Astrocyte of the spinal cord (primary cell): ENCODE data around the gene EFCAB8.

ENCODE experiments used
- DNase-seq: peaks from one replicate; pipeline ENCODE4 v3.0.0; 2011; ENCODE audit warnings: low read depth, low spot score
- H3K4me3 ChIP-seq: 2 replicates; pipeline ENCODE4 v1.5.1; 2011; ENCODE audit warnings: low read depth, mild to moderate bottlenecking, low read length, moderate library complexity
- in situ Hi-C: cut with HindIII; loops from 2 replicates; pipeline ENCODE4 v1.10.0; 2017; ENCODE audit warnings: low sequenced_read_pairs
- TF ChIP-seq, protein P1 (sequence below): IDR thresholded peaks from 2 replicates; pipeline ENCODE4 v1.5.1; 2012; ENCODE audit warnings: low read depth, mild to moderate bottlenecking, low read length, inconsistent platforms

Gene EFCAB8

DNA sequence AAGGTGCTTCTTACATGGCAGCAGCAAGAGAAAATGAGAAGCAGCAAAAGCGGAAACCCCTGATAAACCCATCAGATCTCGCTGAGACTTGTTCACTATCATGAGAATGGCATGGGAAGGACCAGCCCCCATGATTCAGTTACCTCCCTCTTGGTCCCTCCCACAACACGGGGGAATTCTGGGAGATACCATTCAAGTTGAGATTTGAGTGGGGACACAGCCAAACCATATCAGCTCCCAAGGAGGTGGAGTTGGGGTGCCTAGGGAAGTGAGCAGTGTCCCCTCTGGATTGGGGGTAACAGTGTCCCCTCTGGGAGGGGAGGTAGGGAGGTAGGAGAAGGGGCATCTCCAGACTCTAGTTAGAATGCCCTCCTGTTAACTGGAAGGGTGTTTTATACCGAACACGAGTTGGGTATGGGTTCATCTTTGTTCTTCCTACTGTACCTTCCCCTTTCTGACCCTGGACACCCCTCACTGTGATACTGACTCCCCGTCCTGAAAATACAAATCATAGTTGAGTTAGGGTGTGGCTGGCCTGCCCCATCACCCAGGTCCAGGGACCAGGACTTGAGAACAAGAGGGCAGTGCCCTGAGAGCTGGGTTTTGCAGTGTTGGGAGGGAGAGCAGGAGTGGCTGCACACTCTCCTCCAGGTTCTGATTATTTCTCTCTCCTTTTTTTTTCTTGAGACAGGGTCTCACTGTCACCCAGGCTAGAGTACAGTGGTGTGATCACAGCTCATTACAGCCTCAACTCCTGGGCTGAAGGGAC, 62.0 kb downstream of the EFCAB8 start:
- TF ChIP-seq, protein P1, sequence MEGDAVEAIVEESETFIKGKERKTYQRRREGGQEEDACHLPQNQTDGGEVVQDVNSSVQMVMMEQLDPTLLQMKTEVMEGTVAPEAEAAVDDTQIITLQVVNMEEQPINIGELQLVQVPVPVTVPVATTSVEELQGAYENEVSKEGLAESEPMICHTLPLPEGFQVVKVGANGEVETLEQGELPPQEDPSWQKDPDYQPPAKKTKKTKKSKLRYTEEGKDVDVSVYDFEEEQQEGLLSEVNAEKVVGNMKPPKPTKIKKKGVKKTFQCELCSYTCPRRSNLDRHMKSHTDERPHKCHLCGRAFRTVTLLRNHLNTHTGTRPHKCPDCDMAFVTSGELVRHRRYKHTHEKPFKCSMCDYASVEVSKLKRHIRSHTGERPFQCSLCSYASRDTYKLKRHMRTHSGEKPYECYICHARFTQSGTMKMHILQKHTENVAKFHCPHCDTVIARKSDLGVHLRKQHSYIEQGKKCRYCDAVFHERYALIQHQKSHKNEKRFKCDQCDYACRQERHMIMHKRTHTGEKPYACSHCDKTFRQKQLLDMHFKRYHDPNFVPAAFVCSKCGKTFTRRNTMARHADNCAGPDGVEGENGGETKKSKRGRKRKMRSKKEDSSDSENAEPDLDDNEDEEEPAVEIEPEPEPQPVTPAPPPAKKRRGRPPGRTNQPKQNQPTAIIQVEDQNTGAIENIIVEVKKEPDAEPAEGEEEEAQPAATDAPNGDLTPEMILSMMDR: no peak
- in situ Hi-C loops: no loop called here
- no peak for DNase-seq
- H3K4me3 ChIP-seq: no peak overlapping the region

DNA sequence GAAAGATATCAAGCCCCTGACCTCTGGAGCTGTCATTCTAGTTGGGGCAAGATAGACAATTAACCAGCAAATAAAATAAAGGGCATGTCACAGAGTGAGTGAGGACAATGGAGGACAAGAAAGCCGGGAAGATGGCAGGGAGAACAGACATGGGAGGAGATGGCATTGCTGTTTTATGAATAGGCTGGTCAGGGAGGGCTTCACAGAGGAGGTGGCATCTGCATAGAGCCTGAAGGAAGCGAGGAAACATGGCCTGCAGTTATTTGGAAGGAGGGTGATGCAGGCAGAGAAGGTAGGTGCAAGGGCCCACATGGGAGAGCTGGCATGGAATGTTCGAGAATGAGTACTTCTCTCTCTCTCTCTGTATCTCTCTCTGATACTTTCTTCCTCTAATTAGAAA, 63.7 kb downstream of the EFCAB8 start:
- DNase-seq: no peak

DNA sequence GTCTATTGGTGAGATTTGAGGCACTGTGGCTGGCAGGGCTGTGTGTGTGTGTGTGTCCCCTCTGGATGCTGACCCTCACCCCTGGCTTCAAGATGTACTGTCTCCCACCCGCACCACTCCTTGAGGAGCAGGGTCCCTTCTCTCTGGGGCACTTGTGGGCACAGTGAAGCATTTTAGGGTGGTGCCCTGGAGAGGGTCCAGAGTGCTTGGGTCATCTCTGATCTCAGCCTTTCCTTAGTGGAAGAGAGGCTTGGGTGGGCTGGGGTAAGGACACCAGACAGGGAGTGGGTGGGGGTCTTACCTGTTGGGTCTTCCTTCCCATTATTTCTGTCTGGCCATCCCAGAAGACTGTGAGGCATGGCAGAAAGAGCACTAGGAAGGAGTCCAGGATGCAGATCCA, 66.1 kb downstream of the EFCAB8 start:
- no peak for DNase-seq
- TF ChIP-seq, protein P1: no peak
- in situ Hi-C loops: no loop called here
- no peak overlapping the region for H3K4me3 ChIP-seq

More for the DNA sequence above, 63.7 kb downstream of the EFCAB8 start:
- no peak overlapping the region for H3K4me3 ChIP-seq
- in situ Hi-C loops: no loop called here
- TF ChIP-seq, protein P1: no peak

DNA sequence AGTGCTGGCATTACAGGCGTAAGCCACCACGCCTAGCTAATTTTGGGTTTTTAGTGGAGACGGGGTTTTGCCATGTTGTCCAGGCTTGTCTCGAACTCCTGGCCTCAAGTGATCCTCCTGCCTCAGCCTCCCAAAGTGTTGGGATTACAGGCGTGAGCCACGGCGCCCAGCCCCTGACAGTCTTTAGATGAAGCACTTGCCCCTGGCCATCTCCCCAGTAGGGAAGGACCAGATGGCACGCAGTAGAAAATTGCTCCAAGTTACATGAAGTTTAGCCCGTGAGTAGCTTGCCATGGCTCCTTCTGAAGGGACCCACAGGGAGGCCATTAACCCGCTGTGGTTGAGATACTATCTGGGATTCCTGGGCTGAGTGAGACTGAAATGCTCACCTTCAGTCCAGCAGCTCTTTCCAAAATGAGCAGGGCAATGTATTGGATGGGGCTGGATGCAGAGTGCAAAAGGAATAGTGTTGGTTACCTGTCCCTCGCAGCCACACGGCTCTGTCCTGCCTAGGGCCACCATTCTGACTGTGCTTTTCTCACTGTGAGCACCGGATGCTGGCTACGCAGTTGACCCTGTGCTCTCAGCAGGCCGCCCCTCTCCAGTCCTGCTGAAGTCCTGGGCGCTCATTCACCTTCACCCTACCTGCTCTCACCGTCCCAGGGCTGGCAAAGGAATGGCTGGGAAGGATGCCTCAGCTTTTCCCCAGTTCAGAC, 66.9 kb downstream of the EFCAB8 start:
- TF ChIP-seq, protein P1: no peak
- no peak overlapping the region for H3K4me3 ChIP-seq
- in situ Hi-C loops: no loop called here
- no peak for DNase-seq

DNA sequence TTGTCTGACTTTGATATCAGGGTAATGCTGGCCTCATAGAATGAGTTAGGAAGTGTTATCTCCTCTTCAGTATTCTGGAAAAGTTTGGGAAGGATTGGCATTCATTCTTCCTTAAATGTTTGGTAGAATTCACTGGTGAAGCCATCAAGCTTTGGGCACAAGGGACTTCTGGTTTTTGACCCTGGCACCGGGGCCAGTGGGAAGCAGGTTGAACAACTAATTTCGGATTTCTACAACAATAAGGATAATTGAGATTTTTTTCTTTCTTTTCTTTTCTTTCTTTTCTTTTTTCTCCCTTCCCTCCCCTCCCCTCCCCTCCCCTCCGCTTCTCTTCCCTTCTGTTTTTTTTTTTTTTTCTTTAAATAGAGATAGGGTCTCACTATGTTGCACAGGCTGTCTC, 70.4 kb downstream of the EFCAB8 start:
- DNase-seq: no peak
- in situ Hi-C loops: no loop called here
- TF ChIP-seq, protein P1: no peak

DNA sequence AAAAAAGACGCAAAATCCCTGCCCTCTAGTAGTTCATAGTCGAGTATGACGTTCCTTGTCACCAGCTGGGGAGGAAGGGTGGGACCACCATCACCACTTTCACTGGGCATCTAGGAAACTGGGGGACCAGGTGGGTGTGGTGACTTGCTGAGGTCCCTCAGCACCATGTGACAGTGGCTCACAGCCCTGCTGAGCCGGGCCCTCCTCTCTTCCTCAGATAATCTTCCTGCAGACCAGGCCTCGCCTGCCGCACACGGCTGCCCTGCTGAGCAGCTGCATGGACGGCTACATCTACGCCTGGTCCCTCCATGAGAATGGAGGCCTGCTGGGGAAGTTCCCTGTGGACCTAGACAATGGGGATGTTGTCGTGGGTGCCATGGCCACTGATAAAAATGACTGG, 71.5 kb downstream of the EFCAB8 start:
- in situ Hi-C loops: no loop called here
- TF ChIP-seq, protein P1: no peak
- DNase-seq: no peak
- H3K4me3 ChIP-seq: no peak overlapping the region

More for the DNA sequence above, 70.4 kb downstream of the EFCAB8 start:
- no peak overlapping the region for H3K4me3 ChIP-seq
